Esophagus squamous epithelium (tissue), 5 donors: ENCODE results near the gene IFIH1. TPM values are rescaled to one million over a fixed set of nuclear protein-coding genes. Genes with fewer than 3 reads are reported as not detected.

Experiments
- DNase-seq: peaks from one replicate; lab custom pipeline; 2025; lab: John Stamatoyannopoulos, UW
- H3K27ac ChIP-seq, 4 donors: fragments of 200-600 bp; sonication (generic); one replicate each; pipeline ENCODE4 v1.5.1; 2016 to 2019; ENCODE audit warnings: mild to moderate bottlenecking in 1 of 4
- H3K27me3 ChIP-seq, 4 donors: fragments of 200-600 bp; sonication (generic); 1 replicate in 3 of 4; 2 replicates in 1 of 4; pipeline versions ENCODE4 v1.5.1 to v1.6.0; 2017 to 2021; ENCODE audit warnings: antibody characterized with exemption in 1 of 4
- H3K36me3 ChIP-seq, 3 donors: fragments of 200-600 bp; sonication (generic); one replicate each; pipeline ENCODE4 v1.5.1; 2016 to 2019
- H3K4me1 ChIP-seq, 3 donors: fragments of 200-600 bp; sonication (generic); one replicate each; pipeline ENCODE4 v1.5.1; 2017 to 2019
- H3K4me3 ChIP-seq, 4 donors: fragments of 200-600 bp; sonication (generic); 1 replicate in 3 of 4; 2 replicates in 1 of 4; pipeline ENCODE4 v1.5.1; 2016 to 2019; ENCODE audit warnings: mild to moderate bottlenecking in 2 of 4, moderate library complexity in 1 of 4
- H3K9me3 ChIP-seq, 3 donors: fragments of 200-600 bp; sonication (generic); one replicate each; pipeline ENCODE4 v1.5.1; 2016 to 2019
- CTCF ChIP-seq, 6 experiments: fragments of 450-650 bp in 4 of 6; fragments of 200-600 bp in 2 of 6; sonication (generic) in 2 of 6; IDR thresholded peaks; one replicate each; pipeline ENCODE4 v1.5.1; 2016 to 2019; ENCODE audit warnings: antibody characterized with exemption in 6 of 6, mild to moderate bottlenecking in 4 of 6, moderate library complexity in 4 of 6
- POLR2A ChIP-seq, 4 donors: fragments of 450-650 bp; IDR thresholded peaks; one replicate each; pipeline ENCODE4 v1.6.1; 2017; ENCODE audit warnings: antibody characterized with exemption in 4 of 4, mild to moderate bottlenecking in 4 of 4, moderate library complexity in 3 of 4
- WGBS, 2 donors: methylation state at CpG; one replicate each; pipeline ENCODE4 v1.1.5; 2018; 5-methylcytosine and 5-hydroxymethylcytosine counted together
- intact Hi-C: fragments of 100-400 bp; cut with DNase I; formaldehyde crosslinking; loops from one replicate; pipeline ENCODE4 v1.15.0; 2022
- total RNA-seq, 4 donors: library from RNA; depleted of rRNA; stranded (reverse); fragments of >200 nt; gene quantifications; one replicate each; pipeline ENCODE4 v1.1.0, GENCODE V29; 2016
- donor health status: DM: yes; HTN: yes; CAD: no.

The IFIH1 gene
- total RNA-seq, 4 donors from 2014 or later = 8.2 to 17.4 (median 10.8) TPM

GRCh38 chr2:162320864-162321517, 2.5 kb upstream of the IFIH1 start:
- no peak overlapping the region for H3K4me3 ChIP-seq
- intact Hi-C loops = no loop called here
- WGBS, 2 donors = 40 to 44% methylated on average over 1 of the region's 1 CpG
- H3K36me3 ChIP-seq = no peaks in the 10 kb centered on the region
- no peak for DNase-seq
- no peaks in the 10 kb centered on the region for H3K27me3 ChIP-seq
- no peaks in the 10 kb centered on the region for H3K9me3 ChIP-seq
- H3K27ac ChIP-seq = no peak overlapping the region
- peaks cover 14 to 44% (median 19%) of the 10 kb centered on the region in 3 donors for H3K4me1 ChIP-seq
- TF ChIP-seq POLR2A (IDR thresholded peaks at IDR 0.05) (no peak), CTCF (IDR thresholded peaks at IDR 0.05) (no peak)

- 0 to 2% methylated on average over 4 to 9 of the region's 16 CpGs for WGBS, 2 donors
- DNase-seq = no peak
- intact Hi-C loops = no loop called here
- no peak for TF ChIP-seq POLR2A (IDR thresholded peaks at IDR 0.05)
- TF ChIP-seq CTCF (IDR thresholded peaks at IDR 0.05) = no peak
- Histone ChIP-seq H3K36me3 (no peaks in the 10 kb centered on the region), H3K9me3 (no peaks in the 10 kb centered on the region), H3K4me3 (peak overlapping the region; percentile 81 to 99 (median 88)), H3K4me1 (peaks cover 15 to 67% (median 20%) of the 10 kb centered on the region in 3 donors), H3K27me3 (no peaks in the 10 kb centered on the region), H3K27ac (peak overlapping the region; percentile 93 to 99 (median 96))
These were observed 590 bp downstream of the IFIH1 start for GRCh38 chr2:162317861-162318327.

- Histone ChIP-seq H3K4me3 (peak overlapping the region; percentile 81 to 99 (median 88)), H3K4me1 (peaks cover 15 to 73% (median 20%) of the 10 kb centered on the region in 3 donors), H3K27ac (peak overlapping the region in 3 of 4 donors; percentile 93 to 99 (median 96)), H3K36me3 (no peaks in the 10 kb centered on the region), H3K9me3 (no peaks in the 10 kb centered on the region), H3K27me3 (no peaks in the 10 kb centered on the region)
- TF ChIP-seq CTCF (IDR thresholded peaks at IDR 0.05) = no peak
- no peak for TF ChIP-seq POLR2A (IDR thresholded peaks at IDR 0.05)
- WGBS, 2 donors = 58 to 59% methylated on average over 3 of the region's 3 CpGs
- DNase-seq = no peak
- intact Hi-C loops = no loop called here
These were observed 1.3 kb downstream of the IFIH1 start for GRCh38 chr2:162317058-162317742.

GRCh38 chr2:162316590-162316989, 1.9 kb downstream of the IFIH1 start:
- DNase-seq = no peak
- Histone ChIP-seq H3K27me3 (no peaks in the 10 kb centered on the region), H3K27ac (peak overlapping the region in 1 of 4 donors; percentile 96), H3K4me1 (peaks cover 15 to 75% (median 20%) of the 10 kb centered on the region in 3 donors), H3K4me3 (peak overlapping the region in 3 of 4 donors; percentile 81 to 99 (median 88)), H3K9me3 (no peaks in the 10 kb centered on the region), H3K36me3 (no peaks in the 10 kb centered on the region)
- intact Hi-C loops = no loop called here
- TF ChIP-seq CTCF (IDR thresholded peaks at IDR 0.05) = no peak
- TF ChIP-seq POLR2A (IDR thresholded peaks at IDR 0.05) = no peak
- 62% methylated on average over 2 of the region's 2 CpGs for WGBS, 2 donors

GRCh38 chr2:162315938-162316337, 2.5 kb downstream of the IFIH1 start:
- H3K27ac ChIP-seq = no peak overlapping the region
- no peaks in the 10 kb centered on the region for H3K36me3 ChIP-seq
- DNase-seq = no peak
- TF ChIP-seq CTCF (IDR thresholded peaks at IDR 0.05) (no peak), POLR2A (IDR thresholded peaks at IDR 0.05) (no peak)
- WGBS, 2 donors = 61 to 79% methylated on average over 2 to 4 of the region's 4 CpGs
- H3K4me1 ChIP-seq = peaks cover 15 to 71% (median 20%) of the 10 kb centered on the region in 3 donors
- intact Hi-C loops = no loop called here
- no peaks in the 10 kb centered on the region for H3K9me3 ChIP-seq
- no peaks in the 10 kb centered on the region for H3K27me3 ChIP-seq
- peak overlapping the region in 1 of 4 donors; percentile 88 for H3K4me3 ChIP-seq
